ENCODE data around the gene NAE1. TPM values are rescaled to one million over a fixed set of nuclear protein-coding genes. Genes with fewer than 3 reads are reported as not detected.

NAE1 gene
- total RNA-seq, 1 donor from 2014 or later: 32.4 TPM

GRCh38 chr16:66853261-66854139 is 22.7 kb upstream of the NAE1 start:
- DNase-seq (ENCODE audit: missing footprints) (no peak), ATAC-seq (no peak)
- intact Hi-C loops (cut with DNase I): no loop called here

- ATAC-seq (no peak), DNase-seq (ENCODE audit: missing footprints) (no peak)
- intact Hi-C loops (cut with DNase I): no loop called here
These were observed 20.6 kb upstream of the NAE1 start for GRCh38 chr16:66851166-66851964.

GRCh38 chr16:66850115-66850815 is 19.5 kb upstream of the NAE1 start:
- no peak for DNase-seq (ENCODE audit: missing footprints)
- no peak for ATAC-seq
- intact Hi-C loops (cut with DNase I): no loop called here

- intact Hi-C loops (cut with DNase I): no loop called here
- no peak for DNase-seq (ENCODE audit: missing footprints)
- no peak for ATAC-seq
These were observed 18.8 kb upstream of the NAE1 start for GRCh38 chr16:66849549-66849948.

- DNase-seq (ENCODE audit: missing footprints) (no peak), ATAC-seq (no peak)
- intact Hi-C loops (cut with DNase I): no loop called here
These were observed 18.2 kb upstream of the NAE1 start for GRCh38 chr16:66849021-66849420.

GRCh38 chr16:66848172-66848571 is 17.4 kb upstream of the NAE1 start:
- DNase-seq (ENCODE audit: missing footprints): no peak
- no peak for ATAC-seq

GRCh38 chr16:66847533-66848067 is 16.8 kb upstream of the NAE1 start:
- ATAC-seq: no peak
- no peak for DNase-seq (ENCODE audit: missing footprints)
- intact Hi-C loops (cut with DNase I): no loop called here

More at GRCh38 chr16:66848172-66848571, 17.4 kb upstream of the NAE1 start:
- intact Hi-C loops (cut with DNase I): no loop called here

- DNase-seq (ENCODE audit: missing footprints): no peak
- intact Hi-C loops (cut with DNase I): no loop called here
- ATAC-seq: no peak
These were observed 16.1 kb upstream of the NAE1 start for GRCh38 chr16:66846831-66847230.

GRCh38 chr16:66846266-66846665 is 15.5 kb upstream of the NAE1 start:
- DNase-seq (ENCODE audit: missing footprints) (no peak), ATAC-seq (no peak)
- intact Hi-C loops (cut with DNase I): no loop called here

- DNase-seq (ENCODE audit: missing footprints) (no peak), ATAC-seq (no peak)
- intact Hi-C loops (cut with DNase I): no loop called here
These were observed 15.0 kb upstream of the NAE1 start for GRCh38 chr16:66845791-66846221.

GRCh38 chr16:66845080-66845410 is 14.3 kb upstream of the NAE1 start:
- intact Hi-C loops (cut with DNase I): no loop called here
- no peak for ATAC-seq
- no peak for DNase-seq (ENCODE audit: missing footprints)

- DNase-seq (ENCODE audit: missing footprints) (no peak), ATAC-seq (peak; percentile 33)
- intact Hi-C loops (cut with DNase I): no loop called here
These were observed 13.7 kb upstream of the NAE1 start, which contains the start of gene CA7 for GRCh38 chr16:66844342-66845079. TSS of gene CA7 (plus strand) at chr16:66844414. CDS start at chr16:66844488, 74 bp downstream.

- no peak for ATAC-seq
- DNase-seq (ENCODE audit: missing footprints): no peak
- intact Hi-C loops (cut with DNase I): no loop called here
These were observed 13.2 kb upstream of the NAE1 start for GRCh38 chr16:66844009-66844341.

GRCh38 chr16:66843191-66843590 is 12.4 kb upstream of the NAE1 start:
- ATAC-seq (no peak), DNase-seq (ENCODE audit: missing footprints) (no peak)
- intact Hi-C loops (cut with DNase I): no loop called here

GRCh38 chr16:66842765-66843164 is 12.0 kb upstream of the NAE1 start:
- DNase-seq (ENCODE audit: missing footprints): no peak
- no peak for ATAC-seq
- intact Hi-C loops (cut with DNase I): no loop called here

GRCh38 chr16:66841366-66841765 is 10.6 kb upstream of the NAE1 start:
- ATAC-seq (no peak), DNase-seq (ENCODE audit: missing footprints) (no peak)
- intact Hi-C loops (cut with DNase I): no loop called here

GRCh38 chr16:66840883-66841282 is 10.1 kb upstream of the NAE1 start:
- no peak for DNase-seq (ENCODE audit: missing footprints)
- intact Hi-C loops (cut with DNase I): no loop called here
- ATAC-seq: no peak

GRCh38 chr16:66834746-66835145 is 4.0 kb upstream of the NAE1 start:
- ATAC-seq (no peak), DNase-seq (ENCODE audit: missing footprints) (no peak)
- intact Hi-C loops (cut with DNase I): loop anchor here (5.0 kb wide), 1 partner anchor 82 kb away; the partner anchor contains the start of gene DYNC1LI2
